ENCODE measurements around the gene HDAC4. TPM values are rescaled to one million over a fixed set of nuclear protein-coding genes. Genes with fewer than 3 reads are reported as not detected.

The HDAC4 gene
- total RNA-seq, 4 donors from 2014 or later, result 12.9 to 91.6 (median 39.8) TPM

- 93 to 94% methylated on average over 21 of the region's 21 CpGs for WGBS, 2 donors
- H3K36me3 ChIP-seq, result no peaks in the 10 kb centered on the region
- no peak overlapping the region for H3K4me3 ChIP-seq (replicated peaks in 1 of 3)
- H3K27ac ChIP-seq, result no peak overlapping the region
- H3K9me3 ChIP-seq, result no peaks in the 10 kb centered on the region
- H3K27me3 ChIP-seq, result no peaks in the 10 kb centered on the region
- intact Hi-C loops (cut with DNase I), result no loop called here
- no peak for DNase-seq
- peaks cover 6 to 12% of the 10 kb centered on the region in 2 donors for H3K4me1 ChIP-seq
- TF ChIP-seq POLR2A (IDR thresholded peaks at IDR 0.05), result no peak
- no peak for TF ChIP-seq CTCF (IDR thresholded peaks at IDR 0.05)
These were observed 36.7 kb downstream of the HDAC4 start for GRCh38 chr2:239363946-239364637.

GRCh38 chr2:239362507-239362906, 38.3 kb downstream of the HDAC4 start:
- no peak overlapping the region for H3K27ac ChIP-seq
- H3K27me3 ChIP-seq, result no peaks in the 10 kb centered on the region
- intact Hi-C loops (cut with DNase I), result no loop called here
- H3K4me1 ChIP-seq, result peaks cover 0 to 4% of the 10 kb centered on the region in 2 donors
- WGBS, 2 donors, result 94 to 96% methylated on average over 4 of the region's 4 CpGs
- no peak for DNase-seq
- TF ChIP-seq CTCF (IDR thresholded peaks at IDR 0.05), result no peak
- TF ChIP-seq POLR2A (IDR thresholded peaks at IDR 0.05), result no peak
- H3K9me3 ChIP-seq, result no peaks in the 10 kb centered on the region
- H3K4me3 ChIP-seq (replicated peaks in 1 of 3), result no peak overlapping the region
- H3K36me3 ChIP-seq, result no peaks in the 10 kb centered on the region

GRCh38 chr2:239361311-239361642, 39.5 kb downstream of the HDAC4 start:
- Histone ChIP-seq H3K27ac (no peak overlapping the region), H3K4me3 (replicated peaks in 1 of 3) (no peak overlapping the region), H3K9me3 (no peaks in the 10 kb centered on the region), H3K4me1 (peaks cover 0 to 4% of the 10 kb centered on the region in 2 donors), H3K36me3 (no peaks in the 10 kb centered on the region), H3K27me3 (no peaks in the 10 kb centered on the region)
- no peak for TF ChIP-seq POLR2A (IDR thresholded peaks at IDR 0.05)
- TF ChIP-seq CTCF (IDR thresholded peaks at IDR 0.05), result peak in 1 of 6 experiments; percentile 16
- intact Hi-C loops (cut with DNase I), result no loop called here
- WGBS, 2 donors, result 75 to 86% methylated on average over 3 of the region's 3 CpGs
- DNase-seq, result no peak

GRCh38 chr2:239360421-239361310, 40.2 kb downstream of the HDAC4 start:
- 91 to 92% methylated on average over 18 to 19 of the region's 19 CpGs for WGBS, 2 donors
- Histone ChIP-seq H3K4me1 (peaks cover 5 to 11% of the 10 kb centered on the region in 2 donors), H3K4me3 (replicated peaks in 1 of 3) (no peak overlapping the region), H3K9me3 (no peaks in the 10 kb centered on the region), H3K36me3 (no peaks in the 10 kb centered on the region), H3K27ac (no peak overlapping the region), H3K27me3 (no peaks in the 10 kb centered on the region)
- no peak for DNase-seq
- intact Hi-C loops (cut with DNase I), result no loop called here
- TF ChIP-seq CTCF (IDR thresholded peaks at IDR 0.05) (no peak), POLR2A (IDR thresholded peaks at IDR 0.05) (no peak)

GRCh38 chr2:239360008-239360407, 40.8 kb downstream of the HDAC4 start:
- intact Hi-C loops (cut with DNase I), result no loop called here
- TF ChIP-seq CTCF (IDR thresholded peaks at IDR 0.05) (no peak), POLR2A (IDR thresholded peaks at IDR 0.05) (no peak)
- H3K4me3 ChIP-seq (replicated peaks in 1 of 3), result no peak overlapping the region
- peaks cover 10 to 16% of the 10 kb centered on the region in 2 donors for H3K4me1 ChIP-seq
- H3K9me3 ChIP-seq, result no peaks in the 10 kb centered on the region
- no peak for DNase-seq
- H3K36me3 ChIP-seq, result no peaks in the 10 kb centered on the region
- 98 to 100% methylated on average over 7 to 11 of the region's 11 CpGs for WGBS, 2 donors
- no peaks in the 10 kb centered on the region for H3K27me3 ChIP-seq
- no peak overlapping the region for H3K27ac ChIP-seq
